ENCODE data around the gene FBXL15.

DNA sequence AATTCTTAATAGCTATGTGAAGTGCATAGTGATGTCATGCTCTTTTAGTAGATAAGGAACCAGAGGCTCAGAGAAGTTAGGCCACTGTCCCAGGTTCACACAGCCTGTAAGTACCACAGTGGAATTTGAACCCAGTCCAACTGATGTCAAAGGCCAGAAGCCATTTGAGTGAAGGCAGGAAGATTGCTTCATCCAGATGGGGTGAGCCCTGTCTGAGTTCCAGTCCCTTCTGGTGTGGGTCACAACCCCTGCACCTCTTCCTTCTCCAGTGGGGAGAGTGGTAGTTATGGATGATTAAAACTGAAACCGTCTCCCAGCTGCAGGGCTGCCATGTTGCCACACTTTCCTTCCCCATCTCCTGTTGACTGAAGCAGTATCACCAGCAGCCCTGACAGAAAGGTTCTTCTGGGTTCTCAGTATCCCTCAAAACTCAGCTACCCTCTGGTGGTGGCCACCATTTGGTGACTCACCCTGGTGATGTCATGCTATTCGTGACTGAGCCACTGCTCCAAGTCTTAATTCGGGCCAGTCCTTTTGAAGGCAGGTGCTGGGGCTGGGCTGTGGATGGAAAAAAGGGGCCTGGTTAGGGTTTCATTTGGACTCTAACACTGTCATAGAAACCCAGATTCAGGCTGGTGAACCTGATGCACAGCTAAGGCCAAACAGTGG is 32.2 kb downstream of the FBXL15 start:
- no peak for TF ChIP-seq FOXA1 (IDR thresholded peaks at IDR 0.05; ENCODE audit: borderline replicate concordance)
- TF ChIP-seq HDGF (IDR thresholded peaks at IDR 0.05): no peak
- TF ChIP-seq POLR3A (IDR thresholded peaks at IDR 0.05; ENCODE audit: borderline replicate concordance, extremely low read depth, insufficient read depth, insufficient read length): no peak
- TF ChIP-seq, protein P1, sequence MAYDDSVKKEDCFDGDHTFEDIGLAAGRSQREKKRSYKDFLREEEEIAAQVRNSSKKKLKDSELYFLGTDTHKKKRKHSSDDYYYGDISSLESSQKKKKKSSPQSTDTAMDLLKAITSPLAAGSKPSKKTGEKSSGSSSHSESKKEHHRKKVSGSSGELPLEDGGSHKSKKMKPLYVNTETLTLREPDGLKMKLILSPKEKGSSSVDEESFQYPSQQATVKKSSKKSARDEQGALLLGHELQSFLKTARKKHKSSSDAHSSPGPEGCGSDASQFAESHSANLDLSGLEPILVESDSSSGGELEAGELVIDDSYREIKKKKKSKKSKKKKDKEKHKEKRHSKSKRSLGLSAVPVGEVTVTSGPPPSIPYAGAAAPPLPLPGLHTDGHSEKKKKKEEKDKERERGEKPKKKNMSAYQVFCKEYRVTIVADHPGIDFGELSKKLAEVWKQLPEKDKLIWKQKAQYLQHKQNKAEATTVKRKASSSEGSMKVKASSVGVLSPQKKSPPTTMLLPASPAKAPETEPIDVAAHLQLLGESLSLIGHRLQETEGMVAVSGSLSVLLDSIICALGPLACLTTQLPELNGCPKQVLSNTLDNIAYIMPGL (CRISPR knock-in tag; IDR thresholded peaks at IDR 0.05): no peak
- TF ChIP-seq MAFG (tag; conservative IDR thresholded peaks at IDR 0.05): no peak
- TF ChIP-seq CCNT2 (IDR thresholded peaks at IDR 0.05; ENCODE audit: borderline replicate concordance, extremely low read depth, insufficient read length, low read depth, low read length): no peak
- no peak for TF ChIP-seq GABPB1 (CRISPR knock-in tag; IDR thresholded peaks at IDR 0.05)
- no peak for TF ChIP-seq HSF4 (CRISPR knock-in tag; IDR thresholded peaks at IDR 0.05; ENCODE audit: borderline replicate concordance)
- TF ChIP-seq MEIS2 (IDR thresholded peaks at IDR 0.05; ENCODE audit: partially characterized antibody): no peak
